Activated T-helper 2 cell treated with anti-CD3 and anti-CD28 coated beads, Interferon-gamma antibody, Interleukin-2, Interleukin-4, amounts not matched to agents 10 μg/mL and 5 μg/mL and 100 μg/mL, durations not matched to agents 14 hours and 24 hours and 36 hours (primary cell): ENCODE measurements around the gene MIF. TPM values are rescaled to one million over a fixed set of nuclear protein-coding genes. Genes with fewer than 3 reads are reported as not detected.
"Not testable (repeated sequence)": the region's sequence is repeated elsewhere in the genome, so short reads cannot be mapped to it uniquely, and the experiment has no call there.

ENCODE experiments used
- DNase-seq: peaks from one replicate; pipeline ENCODE4 v3.0.0; 2021; ENCODE audit warnings: low spot score
- H3K27ac Mint-ChIP-seq: one replicate; pipeline ENCODE4 v1.8.0; 2021; ENCODE audit warnings: mixed read lengths
- H3K27me3 Mint-ChIP-seq: one replicate; pipeline ENCODE4 v1.8.0; 2021; ENCODE audit warnings: low read depth, mixed read lengths
- H3K36me3 Mint-ChIP-seq: one replicate; pipeline ENCODE4 v1.8.0; 2021; ENCODE audit warnings: low read depth, mixed read lengths
- H3K4me1 Mint-ChIP-seq: one replicate; pipeline ENCODE4 v1.8.0; 2021; ENCODE audit warnings: low read depth, mixed read lengths
- H3K4me3 Mint-ChIP-seq: one replicate; pipeline ENCODE4 v1.8.0; 2021; ENCODE audit warnings: low read depth, mild to moderate bottlenecking, moderate library complexity, mixed read lengths
- H3K9me3 Mint-ChIP-seq: one replicate; pipeline ENCODE4 v1.8.0; 2021; ENCODE audit warnings: mixed read lengths
- intact Hi-C: fragments of 100-400 bp; cut with micrococcal nuclease; formaldehyde crosslinking; loops from one replicate; pipeline ENCODE4 v1.15.1; 2023
- total RNA-seq: library from RNA; stranded (reverse); gene quantifications from 2 replicates; pipeline ENCODE4 v1.2.3, GENCODE V29; 2022

Gene MIF
- total RNA-seq, 1 donor from 2014 or later = 1,309 TPM

- DNase-seq = peak; percentile 94
- no peaks in the 10 kb centered on the region for H3K36me3 Mint-ChIP-seq
- intact Hi-C loops = loop anchor here (2.0 kb wide), 3 partner anchors 19 to 57 kb away; partner anchors contain the start of genes DERL3 and MIF
- H3K9me3 Mint-ChIP-seq = no peaks in the 10 kb centered on the region
- H3K27me3 Mint-ChIP-seq = peaks cover 5% of the 10 kb centered on the region
- H3K4me1 Mint-ChIP-seq = peaks cover 16% of the 10 kb centered on the region
- peak within 1 kb of the TSS; percentile 87 for H3K4me3 Mint-ChIP-seq
- H3K27ac Mint-ChIP-seq = peak within 1 kb of the TSS; percentile 86
Measured at GRCh38 chr22:23857606-23858483, 36.3 kb upstream of the MIF start, which contains the start of gene SLC2A11. Gene SLC2A11, plus strand, starts transcription at chr22:23857875. Its CDS starts 125 bp downstream, at chr22:23858000.

- Mint-ChIP-seq H3K27me3 (peaks cover 5% of the 10 kb centered on the region), H3K36me3 (no peaks in the 10 kb centered on the region), H3K9me3 (no peaks in the 10 kb centered on the region), H3K4me1 (peaks cover 16% of the 10 kb centered on the region), H3K4me3 (peak overlapping the region; percentile 87), H3K27ac (peak overlapping the region; percentile 86)
- no peak for DNase-seq
- intact Hi-C loops = no loop called here
Measured at GRCh38 chr22:23858484-23858815, 35.7 kb upstream of the MIF start.

GRCh38 chr22:23859201-23859600 lies 35.0 kb upstream of the MIF start:
- Mint-ChIP-seq H3K9me3 (no peaks in the 10 kb centered on the region), H3K36me3 (no peaks in the 10 kb centered on the region), H3K4me1 (peaks cover 16% of the 10 kb centered on the region), H3K27me3 (peaks cover 5% of the 10 kb centered on the region), H3K4me3 (peak overlapping the region; percentile 87), H3K27ac (no peak overlapping the region)
- intact Hi-C loops = no loop called here
- DNase-seq = no peak

DNA sequence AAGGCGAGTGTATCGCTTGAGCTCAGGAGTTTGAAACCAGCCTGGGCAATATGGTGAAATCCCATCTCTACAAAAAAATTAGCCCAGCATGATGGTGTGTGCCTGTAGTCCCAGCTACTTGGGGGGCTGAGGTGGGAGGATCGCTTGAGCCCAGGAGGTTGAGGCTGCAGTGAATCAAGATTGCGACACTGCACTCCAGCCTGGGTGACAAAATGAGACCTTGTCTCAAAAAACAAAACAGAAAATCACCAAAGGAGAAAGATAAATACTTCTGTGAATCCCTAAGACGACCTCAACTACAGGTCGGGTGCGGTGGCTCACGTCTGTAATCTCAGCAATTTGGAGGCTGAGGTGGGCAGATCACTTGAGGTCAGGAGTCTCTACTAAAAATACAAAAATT lies 34.0 kb upstream of the MIF start:
- DNase-seq, H3K4me3 Mint-ChIP-seq, H3K27ac Mint-ChIP-seq, H3K27me3 Mint-ChIP-seq, H3K9me3 Mint-ChIP-seq, H3K36me3 Mint-ChIP-seq: not testable (repeated sequence)
- peaks cover 16% of the 10 kb centered on the region for H3K4me1 Mint-ChIP-seq
- intact Hi-C loops = loop anchor here (10.0 kb wide), 1 partner anchor 95 kb away; no protein-coding TSS in a partner anchor

GRCh38 chr22:23862103-23862502 lies 32.1 kb upstream of the MIF start:
- Mint-ChIP-seq H3K9me3 (no peaks in the 10 kb centered on the region), H3K4me3 (no peak overlapping the region), H3K27ac (no peak overlapping the region), H3K36me3 (no peaks in the 10 kb centered on the region), H3K4me1 (peaks cover 10% of the 10 kb centered on the region), H3K27me3 (no peaks in the 10 kb centered on the region)
- DNase-seq = peak; percentile 40
- intact Hi-C loops = loop anchor here (10.0 kb wide), 1 partner anchor 93 kb away; no protein-coding TSS in a partner anchor

- DNase-seq, H3K27me3 Mint-ChIP-seq, H3K9me3 Mint-ChIP-seq, H3K4me1 Mint-ChIP-seq, H3K27ac Mint-ChIP-seq, H3K36me3 Mint-ChIP-seq, H3K4me3 Mint-ChIP-seq: not testable (repeated sequence)
- intact Hi-C loops = loop anchor here (10.0 kb wide), 1 partner anchor 90 kb away; no protein-coding TSS in a partner anchor
Measured at GRCh38 chr22:23864499-23865154, 29.6 kb upstream of the MIF start.

DNA sequence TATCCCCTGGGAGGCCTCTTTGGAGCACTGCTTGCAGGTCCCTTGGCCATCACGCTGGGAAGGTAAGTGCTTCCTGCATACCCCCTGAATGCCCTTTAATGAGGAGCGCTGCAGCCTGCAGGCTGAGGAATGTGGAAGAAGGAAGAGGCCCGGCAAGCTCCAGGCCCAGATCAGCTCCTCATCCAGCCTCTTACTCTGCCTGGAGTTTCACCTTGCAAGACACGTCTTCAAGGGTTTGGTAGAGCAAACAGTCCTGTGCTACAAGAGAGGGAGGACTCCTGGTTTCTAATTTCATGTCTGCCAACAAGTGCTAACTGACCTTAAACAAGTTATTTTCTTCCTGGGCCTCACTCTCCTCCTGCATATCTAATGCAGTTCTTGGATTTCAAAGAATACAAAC lies 25.6 kb upstream of the MIF start:
- H3K36me3 Mint-ChIP-seq = no peaks in the 10 kb centered on the region
- no peaks in the 10 kb centered on the region for H3K9me3 Mint-ChIP-seq
- intact Hi-C loops = loop anchor here (10.0 kb wide), 1 partner anchor 86 kb away; no protein-coding TSS in a partner anchor
- DNase-seq = no peak
- no peaks in the 10 kb centered on the region for H3K4me1 Mint-ChIP-seq
- no peak overlapping the region for H3K4me3 Mint-ChIP-seq
- H3K27me3 Mint-ChIP-seq = no peaks in the 10 kb centered on the region
- H3K27ac Mint-ChIP-seq = no peak overlapping the region

- peaks cover 3% of the 10 kb centered on the region for H3K36me3 Mint-ChIP-seq
- H3K4me1 Mint-ChIP-seq = no peaks in the 10 kb centered on the region
- DNase-seq = no peak
- H3K27ac Mint-ChIP-seq = no peak overlapping the region
- intact Hi-C loops = no loop called here
- H3K4me3 Mint-ChIP-seq = no peak overlapping the region
- H3K9me3 Mint-ChIP-seq = no peaks in the 10 kb centered on the region
- H3K27me3 Mint-ChIP-seq = no peaks in the 10 kb centered on the region
Measured at GRCh38 chr22:23874871-23875270, 19.3 kb upstream of the MIF start.

GRCh38 chr22:23875801-23876200 lies 18.4 kb upstream of the MIF start:
- H3K36me3 Mint-ChIP-seq = peaks cover 3% of the 10 kb centered on the region
- H3K27me3 Mint-ChIP-seq = no peaks in the 10 kb centered on the region
- no peak overlapping the region for H3K4me3 Mint-ChIP-seq
- H3K4me1 Mint-ChIP-seq = no peaks in the 10 kb centered on the region
- H3K27ac Mint-ChIP-seq = no peak overlapping the region
- intact Hi-C loops = no loop called here
- DNase-seq = no peak
- H3K9me3 Mint-ChIP-seq = no peaks in the 10 kb centered on the region

- H3K4me3 Mint-ChIP-seq = no peak overlapping the region
Measured at GRCh38 chr22:23877566-23877965, 16.6 kb upstream of the MIF start.

DNA sequence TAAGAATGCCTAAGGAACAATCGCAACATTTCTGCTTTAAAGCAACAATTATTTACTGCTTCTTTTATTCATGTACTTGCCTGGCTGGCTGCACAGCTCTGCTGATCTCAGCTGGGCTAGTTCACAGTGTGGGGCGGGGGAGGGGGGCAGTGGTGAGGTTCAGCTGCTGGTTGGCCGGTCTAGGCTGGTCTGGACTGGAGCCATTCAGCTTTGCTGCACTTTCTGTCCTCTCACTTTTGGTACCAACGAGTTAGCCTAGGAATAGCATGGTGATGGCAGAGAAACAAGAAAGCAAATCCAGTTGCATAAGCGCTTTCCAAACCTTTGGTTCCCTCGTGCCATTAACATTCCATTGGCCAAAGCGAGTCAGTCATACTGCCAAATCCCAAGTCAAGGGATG lies 16.0 kb upstream of the MIF start:
- Mint-ChIP-seq H3K4me3 (no peak overlapping the region), H3K36me3 (peaks cover 3% of the 10 kb centered on the region), H3K27me3 (no peaks in the 10 kb centered on the region), H3K27ac (no peak overlapping the region), H3K4me1 (no peaks in the 10 kb centered on the region), H3K9me3 (no peaks in the 10 kb centered on the region)
- DNase-seq = no peak
- intact Hi-C loops = no loop called here

More at GRCh38 chr22:23877566-23877965, 16.6 kb upstream of the MIF start:
- peaks cover 3% of the 10 kb centered on the region for H3K36me3 Mint-ChIP-seq
- H3K27ac Mint-ChIP-seq = no peak overlapping the region
- H3K4me1 Mint-ChIP-seq = no peaks in the 10 kb centered on the region
- H3K9me3 Mint-ChIP-seq = no peaks in the 10 kb centered on the region
- H3K27me3 Mint-ChIP-seq = no peaks in the 10 kb centered on the region
- intact Hi-C loops = no loop called here
- DNase-seq = no peak

GRCh38 chr22:23882370-23882769 lies 11.8 kb upstream of the MIF start:
- intact Hi-C loops = no loop called here
- H3K27me3 Mint-ChIP-seq = no peaks in the 10 kb centered on the region
- no peaks in the 10 kb centered on the region for H3K9me3 Mint-ChIP-seq
- H3K4me1 Mint-ChIP-seq = no peaks in the 10 kb centered on the region
- H3K36me3 Mint-ChIP-seq = peaks cover 3% of the 10 kb centered on the region
- H3K4me3 Mint-ChIP-seq = no peak overlapping the region
- no peak for DNase-seq
- H3K27ac Mint-ChIP-seq = no peak overlapping the region

DNA sequence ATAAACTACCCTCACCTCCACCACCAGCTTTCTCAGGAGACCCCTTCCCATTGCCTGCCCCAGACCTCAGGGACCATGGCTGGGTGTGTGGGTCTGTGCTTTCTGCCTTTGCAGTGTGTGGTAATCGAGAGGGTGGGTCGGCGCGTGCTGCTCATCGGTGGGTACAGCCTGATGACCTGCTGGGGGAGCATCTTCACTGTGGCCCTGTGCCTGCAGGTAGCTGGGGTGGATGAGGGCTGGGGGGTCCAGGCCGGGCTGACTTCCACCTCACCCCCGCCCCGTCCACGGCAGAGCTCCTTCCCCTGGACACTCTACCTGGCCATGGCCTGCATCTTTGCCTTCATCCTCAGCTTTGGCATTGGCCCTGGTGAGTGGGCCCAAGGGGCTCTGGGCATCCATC lies 10.5 kb upstream of the MIF start:
- no peaks in the 10 kb centered on the region for H3K9me3 Mint-ChIP-seq
- intact Hi-C loops = no loop called here
- no peaks in the 10 kb centered on the region for H3K36me3 Mint-ChIP-seq
- no peaks in the 10 kb centered on the region for H3K27me3 Mint-ChIP-seq
- H3K4me3 Mint-ChIP-seq = no peak overlapping the region
- no peak for DNase-seq
- H3K27ac Mint-ChIP-seq = no peak overlapping the region
- H3K4me1 Mint-ChIP-seq = no peaks in the 10 kb centered on the region
